H1 (cell line): ENCODE results near the gene SSH2. TPM values are rescaled to one million over a fixed set of nuclear protein-coding genes. Genes with fewer than 3 reads are reported as not detected.

Experiments
- CTCF ChIA-PET: fragments of 300-600 bp; sonication (Branson Sonifier 250); formaldehyde crosslinking; loops from one replicate; lab custom pipeline; 2021; ENCODE audit not compliant: partially characterized antibody; lab: Charles Lee
- POLR2A ChIA-PET: fragments of 300-600 bp; sonication (Branson Sonifier 250); formaldehyde crosslinking; loops from one replicate; lab custom pipeline; 2021; ENCODE audit warnings: inconsistent platforms; ENCODE audit not compliant: partially characterized antibody; lab: Charles Lee
- DNase-seq, 2 experiments: peaks; one replicate each; pipeline versions ENCODE4 v3.0.0 to v3.0.0-alpha.2; 2010 to 2022; ENCODE audit warnings: low spot score in 2 of 2, low read depth in 1 of 2, mixed read lengths in 1 of 2
- FAIRE-seq: peaks from 2 replicates; lab custom pipeline; 2011; peaks lifted over from hg19 to GRCh38; lab: Jason Lieb, UNC
- H2AFZ ChIP-seq: 2 replicates; pipeline ENCODE4 v1.8.1; 2012; ENCODE audit warnings: low read length, inconsistent platforms
- H2AK5ac ChIP-seq: 2 replicates; pipeline ENCODE4 v1.6.1; 2013; ENCODE audit warnings: low read depth, low read length
- H2BK120ac ChIP-seq: replicated peaks from 2 replicates; pipeline ENCODE3; 2013; ENCODE audit warnings: low read depth, low read length, inconsistent platforms
- H2BK12ac ChIP-seq: 2 replicates; pipeline ENCODE4 v1.6.1; 2013; ENCODE audit warnings: low read depth, low read length
- H2BK15ac ChIP-seq: 2 replicates; pipeline ENCODE4 v1.6.1; 2013; ENCODE audit warnings: low read length
- H2BK20ac ChIP-seq: 2 replicates; pipeline ENCODE4 v1.6.1; 2013; ENCODE audit warnings: low read length
- H2BK5ac ChIP-seq: 2 replicates; pipeline ENCODE4 v1.6.1; 2013; ENCODE audit warnings: low read depth, low read length
- H3K14ac ChIP-seq: 2 replicates; pipeline ENCODE4 v1.6.1; 2013; ENCODE audit warnings: inconsistent platforms; ENCODE audit not compliant: insufficient read length
- H3K18ac ChIP-seq: 2 replicates; pipeline ENCODE4 v1.6.1; 2013; ENCODE audit warnings: low read length; ENCODE audit errors: extremely low read depth
- H3K23ac ChIP-seq: 2 replicates; pipeline ENCODE4 v1.6.1; 2013; ENCODE audit warnings: inconsistent platforms; ENCODE audit not compliant: insufficient read length
- H3K23me2 ChIP-seq: 2 replicates; pipeline ENCODE4 v1.6.1; 2013; ENCODE audit warnings: low read depth, low read length
- H3K27ac ChIP-seq: 2 replicates; pipeline ENCODE4 v1.6.1; 2011; ENCODE audit warnings: low read depth, low read length, inconsistent platforms
- H3K27me3 ChIP-seq, 4 experiments: replicated peaks in 1 of 4; 1 replicate in 1 of 4; 2 replicates in 3 of 4; pipeline versions ENCODE4 v1.6.1 to v1.8.1; 2011 to 2013; ENCODE audit warnings: low read length in 3 of 4, mild to moderate bottlenecking in 3 of 4, inconsistent platforms in 2 of 4, mixed read lengths in 2 of 4, moderate library complexity in 1 of 4; ENCODE audit not compliant: control insufficient read depth in 3 of 4, insufficient read depth in 3 of 4; ENCODE audit errors: extremely low read depth in 1 of 4
- H3K36me3 ChIP-seq, 4 experiments: 2 replicates each; pipeline versions ENCODE4 v1.6.1 to v1.8.1; 2011 to 2013; ENCODE audit warnings: mild to moderate bottlenecking in 4 of 4, low read length in 3 of 4, moderate library complexity in 2 of 4, control low read depth in 1 of 4, inconsistent platforms in 1 of 4; ENCODE audit not compliant: insufficient read depth in 4 of 4, control insufficient read depth in 2 of 4
- H3K4ac ChIP-seq: replicated peaks from 2 replicates; pipeline ENCODE3; 2013; ENCODE audit warnings: low read length, low read depth, mixed read lengths, inconsistent platforms; ENCODE audit not compliant: insufficient read length
- H3K4me1 ChIP-seq, 4 experiments: replicated peaks in 1 of 4; 1 replicate in 1 of 4; 2 replicates in 3 of 4; pipeline versions ENCODE4 v1.6.1 to v1.8.1; 2011 to 2013; ENCODE audit warnings: low read length in 3 of 4, inconsistent platforms in 2 of 4, mixed read lengths in 1 of 4; ENCODE audit not compliant: insufficient read depth in 4 of 4, control insufficient read depth in 3 of 4
- H3K4me2 ChIP-seq, 2 experiments: 2 replicates each; pipeline versions ENCODE4 v1.6.1 to v1.8.1; 2011 to 2013; ENCODE audit warnings: low read depth in 2 of 2, low read length in 2 of 2, control low read depth in 1 of 2, inconsistent platforms in 1 of 2, mild to moderate bottlenecking in 1 of 2; ENCODE audit not compliant: insufficient read depth in 1 of 2
- H3K4me3 ChIP-seq, 4 experiments: fragments of 200-600, 300-600 bp in 1 of 4; sonication (generic), shearing (Covaris generic), sonication (Bioruptor Twin) in 1 of 4; 2 replicates each; pipeline versions ENCODE4 v1.5.1 to v1.8.1; 2011 to 2016; ENCODE audit warnings: low read length in 4 of 4, low read depth in 3 of 4, control low read depth in 2 of 4, inconsistent platforms in 2 of 4, mild to moderate bottlenecking in 2 of 4, mixed read lengths in 1 of 4, moderate library complexity in 1 of 4; ENCODE audit not compliant: insufficient read depth in 2 of 4; ENCODE audit errors: extremely low read depth in 1 of 4
- H3K56ac ChIP-seq: replicated peaks from 2 replicates; pipeline ENCODE3; 2013; ENCODE audit warnings: low read depth, mild to moderate bottlenecking, mixed read lengths, low read length, inconsistent platforms; ENCODE audit not compliant: insufficient read length
- H3K79me1 ChIP-seq: 2 replicates; pipeline ENCODE4 v1.6.1; 2013; ENCODE audit warnings: low read depth, low read length, control low read depth
- H3K79me2 ChIP-seq, 2 experiments: 2 replicates each; pipeline versions ENCODE4 v1.6.1 to v1.8.1; 2012 to 2013; ENCODE audit warnings: low read length in 2 of 2, mild to moderate bottlenecking in 2 of 2, inconsistent platforms in 1 of 2; ENCODE audit not compliant: insufficient read depth in 2 of 2, control insufficient read depth in 1 of 2
- H3K9ac ChIP-seq, 4 experiments: replicated peaks in 1 of 4; 1 replicate in 1 of 4; 2 replicates in 3 of 4; pipeline versions ENCODE4 v1.6.1 to v1.8.1; 2011 to 2013; ENCODE audit warnings: low read depth in 3 of 4, low read length in 3 of 4, control low read depth in 2 of 4, mild to moderate bottlenecking in 2 of 4, moderate library complexity in 2 of 4, inconsistent platforms in 1 of 4; ENCODE audit errors: extremely low read depth in 1 of 4
- H3K9me3 ChIP-seq, 2 experiments: 2 replicates each; pipeline versions ENCODE4 v1.6.1 to v1.8.1; 2012 to 2013; ENCODE audit warnings: mild to moderate bottlenecking in 2 of 2, moderate library complexity in 2 of 2, control low read depth in 1 of 2, inconsistent platforms in 1 of 2, low read depth in 1 of 2, low read length in 1 of 2, mixed read lengths in 1 of 2; ENCODE audit not compliant: insufficient read depth in 2 of 2
- H4K20me1 ChIP-seq, 2 experiments: replicated peaks in 1 of 2; 2 replicates each; pipeline versions ENCODE3 to v1.8.1; 2011 to 2013; ENCODE audit warnings: inconsistent platforms in 2 of 2, low read length in 2 of 2, mild to moderate bottlenecking in 1 of 2; ENCODE audit not compliant: insufficient read depth in 2 of 2, control insufficient read depth in 1 of 2
- H4K5ac ChIP-seq: 2 replicates; pipeline ENCODE4 v1.6.1; 2013; ENCODE audit warnings: low read length, low read depth, mixed read lengths, inconsistent platforms; ENCODE audit not compliant: insufficient read length
- H4K8ac ChIP-seq: 2 replicates; pipeline ENCODE4 v1.8.0; 2013; ENCODE audit warnings: mild to moderate bottlenecking, moderate library complexity, low read length, inconsistent platforms; ENCODE audit not compliant: insufficient read depth; ENCODE audit errors: extremely low read depth
- H4K91ac ChIP-seq: replicated peaks from 2 replicates; pipeline ENCODE3; 2013; ENCODE audit warnings: low read length, mixed read lengths, inconsistent platforms; ENCODE audit not compliant: insufficient read length
- CTCF ChIP-seq, 3 experiments: IDR thresholded peaks; 1 replicate in 2 of 3; 2 replicates in 1 of 3; pipeline versions ENCODE4 v1.5.1 to v1.6.1; 2011; ENCODE audit warnings: low read length in 3 of 3, mild to moderate bottlenecking in 3 of 3, inconsistent platforms in 2 of 3, low read depth in 1 of 3, moderate library complexity in 1 of 3; ENCODE audit not compliant: insufficient read depth in 1 of 3; ENCODE audit errors: control extremely low read depth in 1 of 3
- EZH2 ChIP-seq: fragments of 200-600 bp; sonication (generic); IDR thresholded peaks from 2 replicates; pipeline ENCODE4 v1.7.1; 2012; ENCODE audit warnings: low read depth, mild to moderate bottlenecking, moderate library complexity, low read length, inconsistent platforms; ENCODE audit not compliant: severe bottlenecking
- RAD21 ChIP-seq, 2 experiments: IDR thresholded peaks in 1 of 2; conservative IDR thresholded peaks in 1 of 2; 2 replicates each; pipeline ENCODE4 v1.6.1; 2011; ENCODE audit warnings: low read depth in 2 of 2, low read length in 2 of 2, improper control_type of control experiment in 1 of 2, inconsistent platforms in 1 of 2, mild to moderate bottlenecking in 1 of 2, moderate library complexity in 1 of 2
- WGBS, 2 experiments: shearing (Covaris generic) in 1 of 2; methylation state at CpG; one replicate each; pipeline versions ENCODE4 v1.1.6 to v1.1.7; 2013 to 2015; ENCODE audit warnings: low lambda C conversion rate in 2 of 2, mixed read lengths in 2 of 2, inconsistent platforms in 1 of 2, low coverage in 1 of 2, missing lambda C conversion rate in 1 of 2; ENCODE audit not compliant: insufficient replicate concordance in 2 of 2, insufficient coverage in 1 of 2, insufficient read length in 1 of 2; ENCODE audit errors: extremely low coverage in 1 of 2, missing lambda C conversion rate in 1 of 2; 5-methylcytosine and 5-hydroxymethylcytosine counted together
- polyA plus RNA-seq, 7 experiments: library from polyadenylated mRNA; depleted of rRNA in 3 of 7; stranded (reverse) in 5 of 7; unstranded in 2 of 7; fragments of >200 nt in 5 of 7; fragments of 200-250 nt in 2 of 7; gene quantifications; 1 replicate in 5 of 7; 2 replicates in 1 of 7; 4 replicates in 1 of 7; pipeline versions ENCODE4 v1.2.1 to v1.2.3, GENCODE V29; 2011 to 2013; ENCODE audit warnings: missing spikeins in 2 of 7, mixed read lengths in 2 of 7
- total RNA-seq: library from RNA; stranded (reverse); fragmentation: NEBNext Ultra II Directional; extraction: Animal tissue kit (Norgen Biotek cat#: 25700); gene quantifications from 2 replicates; pipeline ENCODE4 v1.2.1, GENCODE V29; 2021

SSH2 gene
- total and polyA plus RNA-seq, 2 of the 8 experiments (the other 6 are each of a cell fraction or from before 2014, with no cell fraction given), result 5.2 to 15.9 TPM

- Histone ChIP-seq H2BK5ac (peak overlapping the region; percentile 86), H3K4ac (peak overlapping the region; percentile 75), H2AFZ (no peak overlapping the region), H2BK120ac (no peak overlapping the region), H3K27me3 (peaks cover 0 to 6% (median 3%) of the 10 kb centered on the region in 4 experiments; a peak in 2 of 7 replicates), H2AK5ac (peak overlapping the region; percentile 86; the same call in 1 of the 2 replicates), H2BK15ac (peak overlapping the region; percentile 90; the same call in 1 of the 2 replicates), H3K23me2 (peaks cover 13% of the 10 kb centered on the region; the same call in 1 of the 2 replicates), H3K9ac (no peak overlapping the region), H2BK20ac (peak overlapping the region; percentile 21; the same call in 1 of the 2 replicates), H3K4me1 (peaks cover 7 to 31% (median 25%) of the 10 kb centered on the region in 4 experiments), H3K14ac (no peak overlapping the region), H4K5ac (no peak overlapping the region), H3K79me1 (peaks cover 19% of the 10 kb centered on the region), H3K27ac (no peak overlapping the region), H4K91ac (no peak overlapping the region), H2BK12ac (peak overlapping the region; percentile 99; the same call in 1 of the 2 replicates), H3K79me2 (peaks cover 0 to 42% of the 10 kb centered on the region in 2 experiments; a peak in 2 of 4 replicates), H3K9me3 (no peaks in the 10 kb centered on the region), H3K18ac (peak overlapping the region; percentile 51; the same call in 1 of the 2 replicates), H3K4me3 (no peak overlapping the region), H4K8ac (no peak overlapping the region), H3K4me2 (no peak overlapping the region; a peak in 1 of 4 replicates), H4K20me1 (peaks cover 15 to 36% of the 10 kb centered on the region in 2 experiments), H3K56ac (no peak overlapping the region), H3K23ac (no peak overlapping the region), H3K36me3 (0 out of 8 replicates have a peak, but pooled peaks cover 0 to 6% (median 1%) of the 10 kb centered on the region in 4 experiments)
- 80% methylated on average over 8 of the region's 8 CpGs; no CpG with 5 or more reads in 1 of the 2 experiments for WGBS, 2 experiments
- ChIA-PET CTCF (interaction anchor here (0.6 to 14.8 kb wide), 6 partner anchors 9 to 307 kb away, joined by 3 to 193 read pairs (median 6); partner anchors contain the start of genes ABHD15, CORO6 and TP53I13), POLR2A (interaction anchor here (1.0 to 1.5 kb wide), 2 partner anchors 14 to 291 kb away, joined by 3 to 6 read pairs; partner anchors contain the start of gene NUFIP2)
- TF ChIP-seq EZH2 (no peak), CTCF (IDR thresholded peaks at IDR 0.05; ENCODE audit: control extremely low read depth in 1 of 3, insufficient read depth in 1 of 3, low read depth in 1 of 3, low read length in 3 of 3) (peak; percentile 35 to 72 (median 53)), RAD21 (IDR thresholded peaks at IDR 0.05 in 1 of 2, conservative IDR thresholded peaks at IDR 0.05 in 1 of 2; ENCODE audit: low read depth in 2 of 2, low read length in 2 of 2) (peak; percentile 17 to 37; a peak in 3 of 4 replicates)
- DNase-seq (no peak), FAIRE-seq (no peak)
These were observed 344.8 kb downstream of the SSH2 start for GRCh38 chr17:29585080-29585751.
